HT-29 (cell line): ENCODE data around the gene RPGRIP1. TPM values are rescaled to one million over a fixed set of nuclear protein-coding genes. Genes with fewer than 3 reads are reported as not detected.
"Not testable (repeated sequence)": the region's sequence is repeated elsewhere in the genome, so short reads cannot be mapped to it uniquely, and the experiment has no call there.

Experiments
- DNase-seq: peaks from one replicate; pipeline ENCODE4 v3.0.0-alpha.2; 2015; ENCODE audit warnings: low spot score
- total RNA-seq: library from RNA; depleted of rRNA; stranded (reverse); fragments of >200 nt; shearing (Covaris generic); gene quantifications from 2 replicates; pipeline ENCODE4 v1.2.3, GENCODE V29; 2014; rRNA removed

The RPGRIP1 gene
- total RNA-seq, 1 experiment from 2014 or later: 0.33 TPM

DNA sequence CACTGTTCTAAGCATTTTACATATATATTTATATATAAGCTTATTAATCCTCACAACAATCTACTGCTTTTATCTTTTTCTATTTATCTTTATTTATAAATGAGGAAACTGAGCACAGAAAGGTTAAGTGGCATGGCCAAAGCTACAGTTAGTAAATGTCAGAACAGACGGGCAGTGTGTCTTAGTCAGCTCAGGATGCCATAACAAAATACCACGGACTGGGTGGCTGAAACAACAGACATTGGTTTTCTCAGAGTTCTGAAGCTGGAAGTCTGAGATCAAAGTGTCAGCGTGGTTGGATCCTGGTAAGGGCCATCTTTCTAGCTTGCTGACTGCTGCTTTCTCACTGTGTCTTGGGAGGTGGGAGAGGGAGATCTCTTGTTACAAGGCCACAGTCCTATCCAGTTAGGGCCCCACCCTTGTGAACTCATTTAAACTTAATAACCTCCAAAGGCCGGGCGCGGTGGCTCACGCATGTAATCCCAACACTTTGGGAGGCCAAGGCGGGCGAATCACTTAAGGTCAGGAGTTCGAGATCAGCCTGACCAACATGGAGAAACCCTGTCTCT, 19.8 kb downstream of the RPGRIP1 start:
- DNase-seq: no peak

DNA sequence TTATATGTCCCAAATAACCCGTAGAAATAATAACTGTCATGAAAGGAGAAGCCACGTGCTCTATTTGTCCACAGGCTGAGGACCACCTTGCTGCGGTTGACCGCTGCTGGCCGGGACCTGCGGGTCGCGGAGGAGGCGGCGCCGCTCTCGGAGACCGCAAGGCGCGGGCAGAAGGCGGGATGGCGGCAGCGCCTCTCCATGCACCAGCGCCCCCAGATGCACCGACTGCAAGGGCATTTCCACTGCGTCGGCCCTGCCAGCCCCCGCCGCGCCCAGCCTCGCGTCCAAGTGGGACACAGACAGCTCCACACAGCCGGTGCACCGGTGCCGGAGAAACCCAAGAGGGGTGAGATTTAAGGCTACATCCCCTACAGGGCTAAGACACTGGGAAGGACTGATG, 21.0 kb downstream of the RPGRIP1 start:
- DNase-seq: no peak

DNA sequence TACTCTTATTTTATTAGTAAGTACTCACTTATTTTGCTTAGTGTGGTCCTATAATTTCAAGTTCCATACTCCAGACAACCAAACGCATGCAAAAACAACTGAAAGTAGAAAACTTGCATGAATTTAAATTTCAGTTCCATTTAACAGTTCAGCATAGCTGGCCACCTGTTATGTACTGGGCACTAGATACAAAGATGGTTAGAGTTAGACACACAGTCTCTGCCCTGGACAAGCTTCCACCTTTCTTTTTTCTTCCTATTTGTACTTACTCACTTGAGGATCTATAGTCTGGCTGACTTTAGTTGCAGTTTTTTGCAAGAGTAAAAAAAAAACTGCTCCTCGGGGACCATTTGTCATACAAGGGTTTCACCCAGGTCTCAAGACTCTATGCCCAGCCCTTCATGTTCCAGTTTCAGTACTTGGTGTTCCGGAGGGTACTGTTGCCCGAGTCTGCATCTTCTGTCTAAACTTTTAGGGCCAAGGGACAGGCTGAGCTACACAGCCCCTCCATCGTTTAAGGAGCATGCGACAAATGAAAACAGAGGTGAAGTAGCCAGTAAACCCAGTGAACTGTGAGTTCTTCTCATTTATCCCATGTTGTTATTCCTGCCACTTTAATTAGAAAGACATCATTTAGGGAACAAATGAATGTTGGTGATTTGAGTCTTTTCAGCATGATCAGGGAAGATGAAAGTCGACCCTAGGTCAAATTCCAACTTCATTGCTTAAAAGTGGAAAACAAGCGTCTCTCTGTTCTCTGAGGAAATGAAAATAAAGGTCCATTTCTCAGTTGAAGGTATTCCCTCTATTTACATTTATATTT, 22.3 kb downstream of the RPGRIP1 start:
- no peak for DNase-seq

DNA sequence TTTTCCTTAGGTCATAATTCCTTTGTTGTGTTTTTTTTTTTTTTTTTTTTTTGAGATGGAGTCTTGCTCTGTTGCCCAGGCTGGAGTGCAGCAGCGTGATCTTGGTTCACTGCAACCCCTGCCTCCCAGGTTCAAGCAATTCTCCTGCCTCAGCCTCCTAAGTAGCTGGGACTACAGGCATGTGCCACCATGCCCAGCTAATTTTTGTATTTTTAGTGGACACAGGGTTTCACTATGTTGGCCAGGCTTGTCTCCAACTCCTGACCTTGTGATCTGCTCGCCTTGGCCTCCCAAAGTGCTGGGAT, 22.9 kb downstream of the RPGRIP1 start:
- not testable (repeated sequence) for DNase-seq

DNA sequence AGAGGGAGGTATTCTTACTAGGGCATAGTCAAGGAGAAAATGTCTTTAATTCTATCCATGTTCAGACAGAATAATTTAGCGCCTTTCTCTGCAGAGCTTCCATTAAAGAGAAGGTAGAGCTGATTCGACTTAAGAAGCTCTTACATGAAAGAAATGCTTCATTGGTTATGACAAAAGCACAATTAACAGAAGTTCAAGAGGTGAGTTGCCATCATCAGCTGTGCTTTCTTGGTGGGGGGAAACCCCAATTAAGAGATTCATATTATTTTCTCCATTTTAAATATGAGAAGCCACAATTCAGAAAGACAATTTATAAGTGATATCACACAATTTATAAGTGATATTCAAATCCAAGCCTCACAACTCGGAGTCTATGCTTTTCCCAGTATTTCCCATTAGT, 27.8 kb downstream of the RPGRIP1 start:
- DNase-seq: no peak

DNA sequence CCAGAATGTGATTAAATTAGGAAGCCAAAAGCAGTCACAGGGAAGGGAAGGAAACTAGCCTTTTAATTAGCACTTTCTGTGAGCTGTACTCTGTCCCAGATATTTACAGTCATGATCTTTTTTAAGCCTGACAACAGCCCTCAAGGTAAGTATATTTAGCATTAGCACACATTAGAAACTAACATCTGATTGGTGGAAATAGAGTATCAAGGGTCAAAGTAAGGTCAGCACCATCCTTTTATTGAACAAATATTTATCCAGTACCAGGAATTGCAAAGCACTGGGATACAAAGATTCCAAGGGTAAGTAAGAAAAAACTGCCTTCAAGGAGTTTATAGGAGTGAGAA, 28.2 kb downstream of the RPGRIP1 start:
- peak; percentile 49 for DNase-seq

DNA sequence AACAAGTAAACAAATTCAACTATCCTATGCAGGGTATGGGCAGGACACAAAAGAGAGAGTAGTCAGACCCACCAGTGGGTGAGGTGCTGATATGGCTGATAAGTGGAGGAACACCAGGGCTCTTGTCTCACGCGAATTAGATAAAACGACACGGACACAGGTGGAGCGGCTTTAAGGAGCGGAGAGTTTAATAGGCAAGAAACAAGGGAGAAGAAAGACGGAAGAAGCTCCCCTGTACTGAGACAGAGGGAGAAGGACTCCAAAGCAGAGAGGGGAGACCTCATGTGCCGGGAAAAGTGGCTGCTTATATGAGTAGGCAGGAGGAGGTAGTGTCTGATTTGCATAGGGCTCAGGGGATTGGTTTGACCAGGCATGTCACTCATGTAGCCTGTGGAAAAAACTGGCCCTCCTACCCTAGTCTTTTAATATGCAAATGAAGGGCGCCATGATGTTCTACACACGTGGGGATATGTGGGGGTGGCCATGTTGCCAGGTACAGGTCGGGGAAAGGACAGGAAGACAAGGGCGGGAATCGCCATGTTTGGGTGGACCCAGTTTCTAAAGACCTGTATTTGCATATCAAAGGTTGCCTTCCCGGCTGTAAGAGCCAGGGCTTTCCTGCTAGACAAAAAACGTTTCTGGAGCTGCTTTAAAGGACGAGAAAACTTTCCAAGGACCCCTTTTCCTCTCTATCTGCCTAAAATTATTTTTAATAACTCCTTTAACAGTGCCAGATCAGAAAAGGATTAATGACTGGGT, 28.8 kb downstream of the RPGRIP1 start:
- peak; percentile 81 for DNase-seq

DNA sequence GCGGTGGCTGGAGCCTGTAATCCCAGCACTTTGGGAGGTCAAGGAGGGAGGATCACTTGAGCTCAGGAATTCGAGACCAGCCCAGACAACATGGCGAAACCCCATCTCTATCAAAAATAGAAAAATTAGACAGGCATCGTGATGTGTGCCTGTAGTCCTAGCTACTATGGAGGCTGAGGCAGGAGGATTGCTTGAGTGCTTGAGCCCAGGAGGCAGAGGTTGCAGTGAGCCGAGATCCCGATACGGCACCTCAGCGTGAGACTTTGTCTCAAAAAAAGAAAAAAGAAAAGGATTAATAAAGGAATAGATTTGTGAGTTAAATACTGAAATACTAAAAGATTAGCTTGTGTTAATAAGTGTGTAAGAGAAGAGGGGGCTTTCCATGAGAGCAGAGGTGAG, 29.4 kb downstream of the RPGRIP1 start:
- DNase-seq: no peak

DNA sequence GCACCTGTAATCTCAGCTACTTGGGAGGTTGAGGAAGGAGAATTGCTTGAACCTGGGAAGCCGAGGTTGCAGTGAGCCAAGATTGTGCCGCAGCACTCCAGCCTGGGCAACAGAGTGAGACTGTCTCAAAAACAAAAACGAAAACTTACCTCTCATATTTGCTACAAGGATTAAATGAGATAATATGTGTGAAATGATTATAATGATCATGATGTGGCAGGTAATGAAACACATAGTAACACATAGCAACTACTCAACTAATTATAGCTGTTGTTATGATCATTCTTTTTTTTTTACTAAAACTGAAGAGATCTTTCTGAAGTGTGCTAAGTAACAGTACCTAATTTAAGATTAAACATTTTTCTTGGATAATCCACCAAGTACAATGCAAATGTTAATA, 30.1 kb downstream of the RPGRIP1 start:
- DNase-seq: no peak

DNA sequence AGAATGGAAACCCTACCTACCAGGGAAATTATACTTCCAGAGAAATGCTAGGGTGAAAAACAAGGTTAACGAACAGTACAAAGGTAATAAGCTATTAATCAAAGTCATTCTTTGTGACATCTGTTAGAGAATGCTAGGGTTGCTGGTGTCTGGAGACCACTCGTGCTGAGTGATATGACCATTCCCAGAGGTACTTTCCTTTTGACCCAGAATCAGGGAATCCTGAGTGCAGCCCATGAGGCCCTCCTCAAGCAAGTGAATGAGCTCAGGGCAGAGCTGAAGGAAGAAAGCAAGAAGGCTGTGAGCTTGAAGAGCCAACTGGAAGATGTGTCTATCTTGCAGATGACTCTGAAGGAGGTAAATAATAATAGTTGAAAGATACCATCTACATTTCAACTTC, 31.7 kb downstream of the RPGRIP1 start:
- DNase-seq: no peak

DNA sequence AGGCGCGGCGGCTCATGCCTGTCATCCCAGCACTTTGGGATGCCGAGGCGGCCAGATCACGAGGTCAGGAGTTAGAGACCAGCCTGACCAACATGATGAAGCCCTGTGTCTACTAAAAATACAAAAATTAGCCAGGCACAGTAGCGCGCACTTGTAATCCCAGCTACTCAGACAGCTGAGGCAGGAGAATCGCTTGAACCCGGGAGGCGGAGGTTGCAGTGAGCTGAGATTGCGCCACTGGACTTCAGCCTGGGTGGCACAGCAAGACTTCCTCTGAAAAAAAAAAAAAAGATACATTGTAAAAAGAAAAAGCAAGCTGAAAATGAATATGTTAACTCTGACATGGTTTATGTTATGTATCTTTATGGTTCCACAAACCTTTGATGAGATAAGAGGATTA, 33.6 kb downstream of the RPGRIP1 start:
- no peak for DNase-seq

DNA sequence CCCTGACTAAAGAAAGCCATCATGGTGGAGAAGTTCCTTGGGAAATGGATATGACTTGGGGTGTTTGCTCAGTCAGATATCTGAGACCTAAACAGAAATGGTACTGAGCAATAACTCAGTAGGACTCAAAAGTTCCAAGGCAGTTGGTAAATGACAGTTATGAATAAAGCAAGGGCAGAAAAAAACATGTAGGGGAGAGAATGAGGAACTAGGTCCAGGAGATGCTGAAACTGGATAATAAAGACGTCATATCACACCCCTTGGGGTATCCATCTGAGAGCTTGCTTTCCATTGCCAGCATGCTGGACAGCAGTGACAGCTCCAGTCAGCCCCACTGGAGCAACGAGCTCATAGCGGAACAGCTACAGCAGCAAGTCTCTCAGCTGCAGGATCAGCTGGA, 37.5 kb downstream of the RPGRIP1 start:
- DNase-seq: no peak

DNA sequence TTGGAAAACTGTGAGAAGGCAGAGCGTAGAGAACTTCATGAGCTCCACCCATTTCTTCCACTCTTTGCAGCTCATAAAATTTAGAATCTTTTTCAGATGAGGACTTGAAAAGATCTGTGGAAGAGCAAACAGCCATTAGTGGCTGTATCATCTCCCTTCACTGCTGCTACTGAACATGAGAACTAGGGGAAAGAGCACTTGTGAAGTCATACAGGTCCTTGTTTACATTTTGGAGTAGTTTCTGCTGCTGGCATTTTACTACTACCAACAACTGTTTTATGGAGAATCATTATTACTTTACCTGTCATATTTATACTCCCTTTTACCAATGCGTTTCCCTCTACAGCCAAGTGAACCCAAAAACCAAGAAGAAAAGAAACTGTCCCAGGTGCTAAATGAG, 41.0 kb downstream of the RPGRIP1 start:
- DNase-seq: no peak

DNA sequence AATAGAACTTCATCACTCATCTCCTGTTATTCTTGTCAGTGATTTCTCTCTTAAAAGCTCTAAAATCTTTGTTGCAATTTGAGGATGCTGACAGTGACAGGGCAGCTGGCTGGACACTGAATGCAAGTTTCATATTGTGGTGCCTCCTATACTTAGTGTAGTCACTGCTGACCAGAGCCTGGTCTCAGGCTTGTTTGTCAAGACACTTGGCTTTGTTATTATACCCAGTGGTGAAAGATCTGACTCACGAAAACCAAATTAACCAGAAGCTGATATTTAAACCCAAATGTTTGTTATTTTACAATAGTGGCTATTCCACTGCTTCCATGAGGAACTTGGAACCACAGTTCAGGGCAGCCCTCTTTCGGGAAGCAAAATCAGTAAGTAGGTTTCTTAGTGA, 42.8 kb downstream of the RPGRIP1 start:
- no peak for DNase-seq

DNA sequence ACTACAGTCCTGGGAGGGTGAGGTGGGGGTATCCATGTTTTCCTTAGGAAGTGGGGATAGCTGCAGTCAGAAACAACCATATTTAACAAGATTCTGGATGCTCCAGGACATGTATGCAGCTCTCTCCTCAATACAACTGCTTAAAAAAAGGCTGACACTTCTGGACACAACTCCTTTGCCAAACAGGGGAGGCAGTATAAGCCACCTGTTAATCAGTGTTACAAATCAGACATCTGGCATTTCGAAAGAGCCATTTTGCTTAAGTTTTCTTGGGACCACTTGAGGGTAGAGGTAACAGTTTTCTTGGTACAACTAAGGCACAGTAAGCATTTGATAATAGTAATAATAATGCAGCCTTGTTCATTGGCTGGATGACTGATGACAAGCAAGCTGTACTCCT, 47.1 kb downstream of the RPGRIP1 start:
- DNase-seq: no peak

Other genes starting within 250 kb of the RPGRIP1 start
- not detected in 2 replicates for gene TPPP2, start 249.9 kb upstream of the RPGRIP1 start, total RNA-seq
- not detected in 2 replicates for gene RNASE13, start 245.3 kb upstream of the RPGRIP1 start, total RNA-seq
- gene RNASE7, start 237.7 kb upstream of the RPGRIP1 start, total RNA-seq: not detected in 2 replicates
- gene RNASE8, start 222.3 kb upstream of the RPGRIP1 start, total RNA-seq: not detected in 2 replicates
- 18.4 and 20.0 TPM in 2 replicates for gene ARHGEF40, start 209.8 kb upstream of the RPGRIP1 start, total RNA-seq
- 13.6 and 14.6 TPM in 2 replicates for gene ZNF219, start 181.4 kb upstream of the RPGRIP1 start, total RNA-seq
- 0.41 TPM in 1 of 2 replicates, not detected in the other for gene TMEM253, start 179.0 kb upstream of the RPGRIP1 start, total RNA-seq
- not detected in 2 replicates for gene OR5AU1, start 124.0 kb upstream of the RPGRIP1 start, total RNA-seq
- 375 and 471 TPM in 2 replicates for gene HNRNPC, start 10.6 kb upstream of the RPGRIP1 start, total RNA-seq
- gene SUPT16H, start 103.9 kb downstream of the RPGRIP1 start, total RNA-seq: 34.5 and 43.7 TPM in 2 replicates
- gene CHD8, start 176.0 kb downstream of the RPGRIP1 start, total RNA-seq: 36.1 and 37.2 TPM in 2 replicates
- 4.4 and 6.4 TPM in 2 replicates for gene RAB2B, start 196.9 kb downstream of the RPGRIP1 start, total RNA-seq
- gene TOX4, start 197.1 kb downstream of the RPGRIP1 start, total RNA-seq: 16.0 and 20.3 TPM in 2 replicates
- 39.7 and 41.0 TPM in 2 replicates for gene METTL3, start 231.3 kb downstream of the RPGRIP1 start, total RNA-seq
- 0.05 TPM in 1 of 2 replicates, not detected in the other for gene SALL2, start 246.3 kb downstream of the RPGRIP1 start, total RNA-seq